SK-N-DZ (cell line): ENCODE results near the gene CELSR3.

Experiments
- DNase-seq: peaks from one replicate; pipeline ENCODE4 v3.0.0-alpha.2; 2015; ENCODE audit warnings: low spot score

CELSR3 gene

GRCh38 chr3:48634661-48635221 is 27.9 kb downstream of the CELSR3 start:
- peak; percentile 74 for DNase-seq

- DNase-seq, result no peak
Measured at GRCh38 chr3:48633743-48634142, 28.9 kb downstream of the CELSR3 start.

GRCh38 chr3:48633256-48633655 is 29.4 kb downstream of the CELSR3 start:
- no peak for DNase-seq

- DNase-seq, result no peak
Measured at GRCh38 chr3:48631516-48632448, 30.9 kb downstream of the CELSR3 start.

GRCh38 chr3:48630833-48631232 is 31.9 kb downstream of the CELSR3 start:
- DNase-seq, result no peak

GRCh38 chr3:48630407-48630806 is 32.3 kb downstream of the CELSR3 start:
- no peak for DNase-seq

GRCh38 chr3:48629894-48630293 is 32.8 kb downstream of the CELSR3 start:
- no peak for DNase-seq

GRCh38 chr3:48628277-48629017 is 34.2 kb downstream of the CELSR3 start:
- no peak for DNase-seq

- DNase-seq, result no peak
Measured at GRCh38 chr3:48625600-48625999, 37.1 kb downstream of the CELSR3 start.

- no peak for DNase-seq
Measured at GRCh38 chr3:48624767-48625166, 37.9 kb downstream of the CELSR3 start.

GRCh38 chr3:48623851-48624547 is 38.7 kb downstream of the CELSR3 start:
- no peak for DNase-seq

- DNase-seq, result no peak
Measured at GRCh38 chr3:48621461-48621869, 41.2 kb downstream of the CELSR3 start, which contains the start of gene TMEM89. Gene TMEM89, minus strand, starts transcription at chr3:48621769. Its CDS starts 13 bp downstream, at chr3:48621756.

- no peak for DNase-seq
Measured at GRCh38 chr3:48619541-48620524, 42.9 kb downstream of the CELSR3 start.

GRCh38 chr3:48617559-48617958 is 45.1 kb downstream of the CELSR3 start:
- DNase-seq, result no peak

GRCh38 chr3:48614044-48614443 is 48.6 kb downstream of the CELSR3 start:
- no peak for DNase-seq

- no peak for DNase-seq
Measured at GRCh38 chr3:48612309-48612708, 50.4 kb downstream of the CELSR3 start.

- DNase-seq, result peak; percentile 89
Measured at GRCh38 chr3:48609088-48610005, 53.3 kb downstream of the CELSR3 start, which contains the start of gene UQCRC1. Gene UQCRC1, minus strand, starts transcription at chr3:48609646. Its CDS starts 26 bp downstream, at chr3:48609620.

- no peak for DNase-seq
Measured at GRCh38 chr3:48607519-48607918, 55.2 kb downstream of the CELSR3 start.

- no peak for DNase-seq
Measured at GRCh38 chr3:48601622-48601994, 61.1 kb downstream of the CELSR3 start.
